ENCODE measurements around the gene AKR1B15. TPM values are rescaled to one million over a fixed set of nuclear protein-coding genes. Genes with fewer than 3 reads are reported as not detected.

The AKR1B15 gene
- total and polyA plus RNA-seq, 9 of the 15 experiments (the other 6 are each of a cell fraction or from before 2014, with no cell fraction given) = not detected

DNA sequence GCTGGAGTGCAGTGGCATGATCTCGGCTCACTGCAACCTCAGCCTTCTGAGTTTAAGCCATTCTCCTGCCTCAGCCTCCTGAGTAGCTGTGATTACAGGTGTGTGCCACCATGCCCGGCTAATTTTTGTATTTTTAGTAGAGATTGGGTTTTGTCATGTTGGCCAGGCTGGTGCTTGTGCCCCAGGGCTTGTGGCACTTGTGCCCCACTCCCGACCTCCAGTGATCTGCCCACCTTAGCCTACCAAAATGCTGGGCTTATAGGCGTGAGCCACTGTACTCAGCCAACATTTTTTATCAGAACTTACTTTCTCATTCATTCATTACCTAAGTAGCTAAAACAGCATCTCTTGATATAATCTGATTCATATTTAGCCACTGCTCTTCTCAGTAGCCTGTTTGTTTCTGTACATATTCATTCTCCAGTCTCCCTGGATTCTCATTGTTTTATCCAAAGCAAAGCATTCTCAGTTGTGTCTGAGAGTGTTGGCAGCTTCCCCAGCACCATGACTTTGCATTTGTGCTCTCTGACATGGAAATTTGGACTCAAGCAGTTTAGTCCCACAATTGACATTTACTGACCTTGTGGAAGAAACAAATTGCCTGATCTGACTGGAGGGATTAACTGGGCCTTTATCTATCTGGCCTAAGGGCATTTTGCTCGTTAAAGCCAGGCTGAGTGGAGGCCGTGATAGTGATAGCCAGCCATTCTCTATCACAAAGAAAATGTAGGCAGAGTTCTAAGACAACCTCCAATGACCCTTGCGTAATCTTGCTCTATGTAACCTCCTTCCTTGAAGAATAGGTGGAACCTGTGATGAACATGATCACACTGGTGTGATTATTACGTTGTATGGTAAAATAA lies 44.9 kb downstream of the AKR1B15 start (continued):
- TF ChIP-seq, protein P1, sequence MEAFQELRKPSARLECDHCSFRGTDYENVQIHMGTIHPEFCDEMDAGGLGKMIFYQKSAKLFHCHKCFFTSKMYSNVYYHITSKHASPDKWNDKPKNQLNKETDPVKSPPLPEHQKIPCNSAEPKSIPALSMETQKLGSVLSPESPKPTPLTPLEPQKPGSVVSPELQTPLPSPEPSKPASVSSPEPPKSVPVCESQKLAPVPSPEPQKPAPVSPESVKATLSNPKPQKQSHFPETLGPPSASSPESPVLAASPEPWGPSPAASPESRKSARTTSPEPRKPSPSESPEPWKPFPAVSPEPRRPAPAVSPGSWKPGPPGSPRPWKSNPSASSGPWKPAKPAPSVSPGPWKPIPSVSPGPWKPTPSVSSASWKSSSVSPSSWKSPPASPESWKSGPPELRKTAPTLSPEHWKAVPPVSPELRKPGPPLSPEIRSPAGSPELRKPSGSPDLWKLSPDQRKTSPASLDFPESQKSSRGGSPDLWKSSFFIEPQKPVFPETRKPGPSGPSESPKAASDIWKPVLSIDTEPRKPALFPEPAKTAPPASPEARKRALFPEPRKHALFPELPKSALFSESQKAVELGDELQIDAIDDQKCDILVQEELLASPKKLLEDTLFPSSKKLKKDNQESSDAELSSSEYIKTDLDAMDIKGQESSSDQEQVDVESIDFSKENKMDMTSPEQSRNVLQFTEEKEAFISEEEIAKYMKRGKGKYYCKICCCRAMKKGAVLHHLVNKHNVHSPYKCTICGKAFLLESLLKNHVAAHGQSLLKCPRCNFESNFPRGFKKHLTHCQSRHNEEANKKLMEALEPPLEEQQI (IDR thresholded peaks at IDR 0.05) = 0 out of 2 replicates have a peak, but pooled peaks have one; percentile 46
- TF ChIP-seq DMBX1 (CRISPR knock-in tag; IDR thresholded peaks at IDR 0.05; ENCODE audit: borderline replicate concordance) = no peak
- no peak for TF ChIP-seq ADNP (tag; IDR thresholded peaks at IDR 0.05)
- no peak for TF ChIP-seq TCF7L2 (IDR thresholded peaks at IDR 0.05; ENCODE audit: low read depth, low read length)
- TF ChIP-seq, protein P2, sequence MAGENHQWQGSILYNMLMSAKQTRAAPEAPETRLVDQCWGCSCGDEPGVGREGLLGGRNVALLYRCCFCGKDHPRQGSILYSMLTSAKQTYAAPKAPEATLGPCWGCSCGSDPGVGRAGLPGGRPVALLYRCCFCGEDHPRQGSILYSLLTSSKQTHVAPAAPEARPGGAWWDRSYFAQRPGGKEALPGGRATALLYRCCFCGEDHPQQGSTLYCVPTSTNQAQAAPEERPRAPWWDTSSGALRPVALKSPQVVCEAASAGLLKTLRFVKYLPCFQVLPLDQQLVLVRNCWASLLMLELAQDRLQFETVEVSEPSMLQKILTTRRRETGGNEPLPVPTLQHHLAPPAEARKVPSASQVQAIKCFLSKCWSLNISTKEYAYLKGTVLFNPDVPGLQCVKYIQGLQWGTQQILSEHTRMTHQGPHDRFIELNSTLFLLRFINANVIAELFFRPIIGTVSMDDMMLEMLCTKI (IDR thresholded peaks at IDR 0.05; ENCODE audit: partially characterized antibody) = no peak
- TF ChIP-seq TCFL5 (CRISPR knock-in tag; conservative IDR thresholded peaks at IDR 0.05) = no peak
- TF ChIP-seq, protein P3, sequence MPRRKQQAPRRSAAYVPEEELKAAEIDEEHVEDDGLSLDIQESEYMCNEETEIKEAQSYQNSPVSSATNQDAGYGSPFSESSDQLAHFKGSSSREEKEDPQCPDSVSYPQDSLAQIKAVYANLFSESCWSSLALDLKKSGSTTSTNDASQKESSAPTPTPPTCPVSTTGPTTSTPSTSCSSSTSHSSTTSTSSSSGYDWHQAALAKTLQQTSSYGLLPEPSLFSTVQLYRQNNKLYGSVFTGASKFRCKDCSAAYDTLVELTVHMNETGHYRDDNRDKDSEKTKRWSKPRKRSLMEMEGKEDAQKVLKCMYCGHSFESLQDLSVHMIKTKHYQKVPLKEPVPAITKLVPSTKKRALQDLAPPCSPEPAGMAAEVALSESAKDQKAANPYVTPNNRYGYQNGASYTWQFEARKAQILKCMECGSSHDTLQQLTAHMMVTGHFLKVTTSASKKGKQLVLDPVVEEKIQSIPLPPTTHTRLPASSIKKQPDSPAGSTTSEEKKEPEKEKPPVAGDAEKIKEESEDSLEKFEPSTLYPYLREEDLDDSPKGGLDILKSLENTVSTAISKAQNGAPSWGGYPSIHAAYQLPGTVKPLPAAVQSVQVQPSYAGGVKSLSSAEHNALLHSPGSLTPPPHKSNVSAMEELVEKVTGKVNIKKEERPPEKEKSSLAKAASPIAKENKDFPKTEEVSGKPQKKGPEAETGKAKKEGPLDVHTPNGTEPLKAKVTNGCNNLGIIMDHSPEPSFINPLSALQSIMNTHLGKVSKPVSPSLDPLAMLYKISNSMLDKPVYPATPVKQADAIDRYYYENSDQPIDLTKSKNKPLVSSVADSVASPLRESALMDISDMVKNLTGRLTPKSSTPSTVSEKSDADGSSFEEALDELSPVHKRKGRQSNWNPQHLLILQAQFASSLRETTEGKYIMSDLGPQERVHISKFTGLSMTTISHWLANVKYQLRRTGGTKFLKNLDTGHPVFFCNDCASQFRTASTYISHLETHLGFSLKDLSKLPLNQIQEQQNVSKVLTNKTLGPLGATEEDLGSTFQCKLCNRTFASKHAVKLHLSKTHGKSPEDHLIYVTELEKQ (CRISPR knock-in tag; IDR thresholded peaks at IDR 0.05) = no peak
- TF ChIP-seq ZNF175 (CRISPR knock-in tag; IDR thresholded peaks at IDR 0.05; ENCODE audit: low read depth) = no peak
- TF ChIP-seq, protein P4, sequence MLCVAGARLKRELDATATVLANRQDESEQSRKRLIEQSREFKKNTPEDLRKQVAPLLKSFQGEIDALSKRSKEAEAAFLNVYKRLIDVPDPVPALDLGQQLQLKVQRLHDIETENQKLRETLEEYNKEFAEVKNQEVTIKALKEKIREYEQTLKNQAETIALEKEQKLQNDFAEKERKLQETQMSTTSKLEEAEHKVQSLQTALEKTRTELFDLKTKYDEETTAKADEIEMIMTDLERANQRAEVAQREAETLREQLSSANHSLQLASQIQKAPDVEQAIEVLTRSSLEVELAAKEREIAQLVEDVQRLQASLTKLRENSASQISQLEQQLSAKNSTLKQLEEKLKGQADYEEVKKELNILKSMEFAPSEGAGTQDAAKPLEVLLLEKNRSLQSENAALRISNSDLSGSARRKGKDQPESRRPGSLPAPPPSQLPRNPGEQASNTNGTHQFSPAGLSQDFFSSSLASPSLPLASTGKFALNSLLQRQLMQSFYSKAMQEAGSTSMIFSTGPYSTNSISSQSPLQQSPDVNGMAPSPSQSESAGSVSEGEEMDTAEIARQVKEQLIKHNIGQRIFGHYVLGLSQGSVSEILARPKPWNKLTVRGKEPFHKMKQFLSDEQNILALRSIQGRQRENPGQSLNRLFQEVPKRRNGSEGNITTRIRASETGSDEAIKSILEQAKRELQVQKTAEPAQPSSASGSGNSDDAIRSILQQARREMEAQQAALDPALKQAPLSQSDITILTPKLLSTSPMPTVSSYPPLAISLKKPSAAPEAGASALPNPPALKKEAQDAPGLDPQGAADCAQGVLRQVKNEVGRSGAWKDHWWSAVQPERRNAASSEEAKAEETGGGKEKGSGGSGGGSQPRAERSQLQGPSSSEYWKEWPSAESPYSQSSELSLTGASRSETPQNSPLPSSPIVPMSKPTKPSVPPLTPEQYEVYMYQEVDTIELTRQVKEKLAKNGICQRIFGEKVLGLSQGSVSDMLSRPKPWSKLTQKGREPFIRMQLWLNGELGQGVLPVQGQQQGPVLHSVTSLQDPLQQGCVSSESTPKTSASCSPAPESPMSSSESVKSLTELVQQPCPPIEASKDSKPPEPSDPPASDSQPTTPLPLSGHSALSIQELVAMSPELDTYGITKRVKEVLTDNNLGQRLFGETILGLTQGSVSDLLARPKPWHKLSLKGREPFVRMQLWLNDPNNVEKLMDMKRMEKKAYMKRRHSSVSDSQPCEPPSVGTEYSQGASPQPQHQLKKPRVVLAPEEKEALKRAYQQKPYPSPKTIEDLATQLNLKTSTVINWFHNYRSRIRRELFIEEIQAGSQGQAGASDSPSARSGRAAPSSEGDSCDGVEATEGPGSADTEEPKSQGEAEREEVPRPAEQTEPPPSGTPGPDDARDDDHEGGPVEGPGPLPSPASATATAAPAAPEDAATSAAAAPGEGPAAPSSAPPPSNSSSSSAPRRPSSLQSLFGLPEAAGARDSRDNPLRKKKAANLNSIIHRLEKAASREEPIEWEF (CRISPR knock-in tag; IDR thresholded peaks at IDR 0.05) = 0 out of 2 replicates have a peak, but pooled peaks have one; percentile 33
- TF ChIP-seq TSC22D4 (tag; IDR thresholded peaks at IDR 0.05) = no peak
- no peak for TF ChIP-seq RBFOX2 (IDR thresholded peaks at IDR 0.05; ENCODE audit: low read depth, low read length)
- no peak for TF ChIP-seq NR1H2 (CRISPR knock-in tag; IDR thresholded peaks at IDR 0.05)
- no peak for TF ChIP-seq TGIF2 (CRISPR knock-in tag; IDR thresholded peaks at IDR 0.05)

Measured in K562 (cell line).